ENCODE data around the gene CCNJL. TPM values are rescaled to one million over a fixed set of nuclear protein-coding genes. Genes with fewer than 3 reads are reported as not detected.

The CCNJL gene
- total RNA-seq, 1 donor from 2014 or later = not detected

DNA sequence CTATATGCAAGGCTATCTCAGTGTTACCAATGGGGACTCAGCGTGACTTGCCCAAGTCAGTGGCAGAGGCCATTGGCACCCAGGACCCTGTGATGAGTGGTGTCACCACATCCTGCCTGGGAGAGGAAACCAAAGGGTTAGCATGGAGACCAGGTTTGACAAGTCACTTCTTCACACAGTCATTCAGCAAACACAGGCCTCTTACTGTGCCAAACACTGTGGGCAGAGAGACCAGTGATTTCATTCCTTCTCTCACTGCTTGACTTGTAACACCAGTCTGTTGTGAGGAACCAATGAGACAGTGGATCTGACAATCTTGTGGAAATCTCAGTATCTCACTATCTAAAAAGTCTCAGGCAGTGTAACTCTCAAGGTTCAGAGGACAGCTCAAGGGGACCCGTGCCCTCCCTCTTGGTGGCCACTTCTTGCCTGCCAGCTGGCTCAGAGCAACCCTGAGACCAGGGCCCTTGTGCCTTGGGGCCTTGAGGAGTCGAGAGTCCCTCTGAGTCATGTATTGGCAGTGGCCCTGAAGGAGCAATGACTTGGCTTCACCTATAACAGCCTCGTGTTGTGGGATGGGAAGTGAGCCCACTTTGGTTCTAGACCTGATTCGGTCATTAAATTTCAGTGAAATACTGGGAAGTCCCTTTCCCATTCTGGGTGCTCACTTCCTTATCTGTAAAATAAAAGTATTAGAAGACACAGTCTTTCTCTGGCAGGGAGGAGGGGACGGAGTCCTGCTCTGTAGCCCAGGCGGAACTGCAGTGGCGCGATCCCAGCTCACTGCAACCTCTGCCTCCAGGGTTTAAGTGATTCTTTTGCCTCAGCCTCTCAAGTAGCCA, 81.5 kb downstream of the CCNJL start:
- intact Hi-C loops (cut with micrococcal nuclease) = no loop called here

DNA sequence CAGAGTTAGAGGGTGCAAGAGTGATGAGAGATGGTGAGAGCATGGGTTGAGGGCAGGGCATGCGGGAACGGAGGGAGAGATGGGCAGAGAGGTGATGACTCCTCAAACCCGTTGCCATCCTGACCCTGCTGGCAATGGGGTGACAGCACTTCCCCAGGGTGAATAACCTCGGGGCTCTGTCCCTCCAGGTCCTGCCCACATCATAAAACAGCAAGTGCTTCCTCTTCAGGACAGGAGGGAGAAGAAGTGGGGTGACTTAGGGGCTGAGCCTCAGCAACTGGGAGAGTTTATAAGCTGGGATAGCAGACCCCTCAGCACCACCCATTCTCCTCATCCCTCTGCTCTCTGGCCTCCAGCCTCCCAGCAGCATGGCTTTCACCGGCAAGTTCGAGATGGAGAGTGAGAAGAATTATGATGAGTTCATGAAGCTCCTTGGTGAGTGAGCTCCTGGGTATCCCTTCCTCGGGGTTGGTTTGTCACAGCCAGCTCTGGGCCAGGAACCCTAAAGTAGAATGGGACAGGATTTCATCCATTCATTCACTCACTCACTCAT, 83.1 kb downstream of the CCNJL start, which contains the start of gene FABP6:
Gene FABP6, plus strand, starts transcription at position 317 of the 553 bp plus-strand sequence. Its CDS starts 52 bp downstream, at position 369.
- intact Hi-C loops (cut with micrococcal nuclease) = no loop called here

DNA sequence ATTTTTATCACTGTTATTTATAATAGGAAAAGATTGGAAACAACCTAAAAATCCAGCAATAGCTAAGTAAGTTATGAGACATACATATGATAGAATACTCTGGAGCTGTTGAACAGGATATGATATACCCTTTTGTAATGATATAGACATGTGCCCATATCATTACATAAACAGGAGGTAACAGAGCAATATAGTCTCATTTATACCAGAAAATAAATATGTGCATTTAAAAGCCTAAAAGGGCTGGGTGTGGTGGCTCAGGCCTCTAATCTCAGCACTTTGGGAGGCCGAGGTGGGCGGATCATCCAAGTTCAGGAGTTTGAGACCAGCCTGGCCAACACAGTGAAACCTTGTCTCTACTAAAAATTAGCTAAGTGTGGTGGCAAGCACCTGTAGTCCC, 85.4 kb downstream of the CCNJL start:
- intact Hi-C loops (cut with micrococcal nuclease) = no loop called here

DNA sequence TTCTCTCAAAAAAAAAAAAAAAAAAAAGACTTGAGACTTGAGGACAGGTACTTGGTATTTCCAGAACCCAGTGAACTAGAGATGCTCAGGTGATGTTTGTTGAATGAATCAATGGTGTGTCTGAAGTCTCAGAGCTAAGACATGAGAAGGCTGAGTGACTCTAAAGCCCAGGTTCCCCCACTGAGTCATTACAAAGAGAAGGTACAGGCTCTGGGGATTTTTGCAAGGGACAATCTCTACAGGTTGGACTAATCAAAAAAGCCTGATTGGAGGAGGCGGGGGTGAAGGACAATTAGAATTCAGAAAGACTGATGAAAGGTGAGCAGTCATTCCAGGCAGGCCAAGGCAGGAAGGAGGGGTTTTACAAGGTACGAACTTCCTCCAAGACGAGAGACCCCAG, 91.3 kb downstream of the CCNJL start:
- intact Hi-C loops (cut with micrococcal nuclease) = no loop called here

DNA sequence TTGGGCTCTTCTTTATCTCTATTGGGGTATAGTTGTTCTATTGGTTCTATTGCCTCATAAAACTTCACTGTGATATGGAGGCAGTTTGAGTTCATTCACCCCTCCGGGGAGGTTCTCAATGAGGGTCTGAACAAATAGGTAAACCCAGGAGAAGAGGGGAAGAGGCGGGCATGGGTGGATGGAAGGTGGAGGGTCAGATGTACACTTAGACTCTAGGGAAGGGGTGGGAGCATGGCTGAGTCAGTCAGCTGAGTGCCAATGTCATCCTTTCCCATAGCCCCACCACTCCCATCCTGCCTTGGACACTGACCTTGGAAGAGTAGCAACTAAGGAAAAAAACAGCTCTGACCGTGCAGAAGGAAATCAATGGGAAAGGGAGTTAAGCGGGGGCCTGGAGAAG, 93.0 kb downstream of the CCNJL start:
- intact Hi-C loops (cut with micrococcal nuclease) = no loop called here

DNA sequence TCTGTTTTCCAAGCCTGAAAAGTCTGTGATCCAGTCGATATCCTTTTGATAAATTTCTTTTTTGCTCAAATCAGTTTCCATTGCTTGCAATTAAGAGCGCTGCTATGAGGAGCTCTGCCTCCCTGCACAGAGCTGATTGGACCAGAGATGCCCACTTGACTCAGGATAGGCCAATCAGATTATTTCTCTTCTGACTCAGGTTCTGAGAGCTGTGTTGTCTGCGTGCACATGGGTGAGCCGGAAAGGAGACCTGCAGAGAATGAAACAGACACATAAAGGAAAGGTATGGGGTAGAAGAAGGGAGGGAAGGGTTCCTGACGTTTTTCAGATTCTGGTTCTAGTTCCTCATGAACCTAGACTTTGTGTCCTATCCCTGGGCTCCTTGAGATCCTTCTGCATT, 98.8 kb downstream of the CCNJL start:
- intact Hi-C loops (cut with micrococcal nuclease) = no loop called here

DNA sequence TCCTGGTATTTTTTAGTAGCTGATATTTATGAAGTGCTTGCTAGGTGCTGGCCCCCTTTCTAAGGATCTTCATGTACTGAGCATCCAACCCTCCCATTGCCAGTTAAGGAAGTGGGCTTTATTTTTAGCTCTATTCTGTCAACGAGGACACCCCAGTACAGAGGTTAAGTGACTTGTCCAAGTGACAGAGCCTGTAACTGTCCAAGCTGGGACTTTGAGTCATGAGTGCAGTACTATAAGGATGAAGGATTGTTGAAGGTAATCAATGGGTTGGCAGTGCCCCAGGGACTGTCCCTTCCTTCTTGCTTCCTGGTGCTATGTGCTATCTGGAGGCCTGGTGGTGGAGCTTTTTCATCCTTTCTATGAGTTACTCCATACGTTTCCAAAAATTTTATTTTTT, 101.0 kb downstream of the CCNJL start:
- intact Hi-C loops (cut with micrococcal nuclease) = no loop called here

DNA sequence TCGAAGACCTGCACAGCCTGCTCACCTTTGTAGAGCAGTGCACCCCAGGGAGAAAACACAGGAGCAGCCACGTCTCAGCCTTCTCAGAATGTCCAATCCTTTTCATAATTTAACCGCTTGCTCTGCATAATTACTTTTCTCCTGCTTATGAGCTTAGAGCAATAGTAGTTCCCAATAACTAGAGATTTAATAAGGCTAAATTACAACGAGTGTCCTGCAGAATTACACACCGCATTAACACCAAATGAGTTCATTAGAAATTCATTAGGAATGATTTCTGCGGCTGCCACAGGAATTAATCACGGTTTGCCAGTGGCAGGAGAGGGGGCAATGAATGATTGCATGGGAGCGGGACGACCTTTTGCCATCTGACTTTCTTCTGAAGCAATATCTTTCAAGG, 101.8 kb downstream of the CCNJL start:
- intact Hi-C loops (cut with micrococcal nuclease) = no loop called here

DNA sequence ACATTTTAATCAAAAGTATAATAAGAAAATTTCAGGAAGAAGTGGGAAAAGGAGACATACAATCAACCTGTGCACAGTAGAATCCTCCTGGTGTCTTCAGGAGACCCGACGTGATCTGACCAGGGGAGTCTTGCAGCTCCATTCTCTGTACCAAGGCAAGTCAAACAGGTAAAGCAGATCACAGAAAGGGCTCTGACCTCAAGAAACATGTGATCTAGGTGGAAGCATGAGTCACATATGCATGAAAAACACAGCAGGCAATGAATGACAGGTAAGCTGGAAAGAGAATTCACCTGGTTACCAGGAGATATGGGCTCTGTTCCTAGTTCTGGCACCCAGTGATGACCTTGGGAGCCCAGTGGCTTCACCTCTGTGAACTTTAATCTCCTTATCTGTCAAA, 102.4 kb downstream of the CCNJL start:
- intact Hi-C loops (cut with micrococcal nuclease) = no loop called here

DNA sequence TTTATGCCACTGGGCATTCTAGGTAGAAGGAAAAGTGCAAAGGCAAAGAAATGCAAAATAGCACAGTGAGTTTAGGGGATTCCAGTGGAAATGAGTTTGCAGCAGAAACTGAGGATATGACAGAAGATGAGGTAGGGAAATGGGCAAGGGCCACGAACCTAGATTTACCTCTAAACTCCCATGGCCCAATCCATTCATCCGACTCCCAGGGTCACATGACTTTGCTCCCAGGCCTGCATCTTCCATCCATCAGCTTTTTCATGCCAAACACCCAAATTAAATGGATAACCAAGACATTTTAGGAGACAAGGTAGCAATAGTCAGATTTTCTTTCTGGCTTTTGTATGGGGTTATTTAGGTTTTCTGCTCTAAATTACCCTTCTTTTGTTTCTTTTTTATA, 105.3 kb downstream of the CCNJL start:
- intact Hi-C loops (cut with micrococcal nuclease) = no loop called here

Other genes starting within 250 kb of the CCNJL start
- 25.5 and 28.9 TPM in 2 replicates for gene PWWP2A, start 193.1 kb downstream of the CCNJL start, total RNA-seq
- gene FABP6, start 83.1 kb downstream of the CCNJL start, total RNA-seq = not detected in 2 replicates
- gene C1QTNF2, start 58.1 kb upstream of the CCNJL start, total RNA-seq = not detected in 2 replicates
- gene FAM200C, start 87.5 kb upstream of the CCNJL start, total RNA-seq = 1.0 TPM in 2 replicates
- 37.8 and 40.5 TPM in 2 replicates for gene SLU7, start 106.5 kb upstream of the CCNJL start, total RNA-seq
- 142 and 145 TPM in 2 replicates for gene PTTG1, start 109.3 kb upstream of the CCNJL start, total RNA-seq